Airway epithelial cell (primary cell): ENCODE measurements around the gene STARD7. TPM values are rescaled to one million over a fixed set of nuclear protein-coding genes. Genes with fewer than 3 reads are reported as not detected.

Experiments used
- total RNA-seq: library from RNA; depleted of rRNA; stranded (reverse); fragments of >200 nt; gene quantifications from 2 replicates; pipeline ENCODE4 v1.2.3, GENCODE V29; 2015

STARD7 gene
- total RNA-seq = 79.9 and 100 TPM in 2 replicates

GRCh38 chr2:96208143-96209010 is at the start of gene STARD7:
Gene STARD7, minus strand, starts transcription at chr2:96208827. Its CDS starts 393 bp downstream, at chr2:96208434.

GRCh38 chr2:96145036-96145847 is 63.4 kb downstream of the STARD7 start, which contains the start of gene DUSP2:
Gene DUSP2, minus strand, starts transcription at chr2:96145440. Its CDS starts 86 bp downstream, at chr2:96145354.

GRCh38 chr2:96138179-96139145 is 70.2 kb downstream of the STARD7 start, which contains the start of gene ASTL:
Gene ASTL, minus strand, starts transcription at chr2:96138502. Its CDS starts 66 bp downstream, at chr2:96138436.

Other genes starting within 250 kb of the STARD7 start
- 3.2 and 6.1 TPM in 2 replicates for gene ANKRD36C, start 217.0 kb downstream of the STARD7 start, total RNA-seq
- 0.63 and 1.6 TPM in 2 replicates for gene GPAT2, start 173.9 kb downstream of the STARD7 start, total RNA-seq
- gene ADRA2B, start 92.3 kb downstream of the STARD7 start, total RNA-seq = 0.09 TPM in 1 of 2 replicates, not detected in the other
- gene ASTL, start 70.3 kb downstream of the STARD7 start, total RNA-seq = 0.21 TPM in 1 of 2 replicates, not detected in the other
- gene DUSP2, start 63.4 kb downstream of the STARD7 start, total RNA-seq = 4.9 and 6.5 TPM in 2 replicates
- 20.9 and 26.5 TPM in 2 replicates for gene TMEM127, start 57.2 kb upstream of the STARD7 start, total RNA-seq
- gene CIAO1, start 57.4 kb upstream of the STARD7 start, total RNA-seq = 73.9 and 119 TPM in 2 replicates
- 56.3 and 80.8 TPM in 2 replicates for gene SNRNP200, start 96.7 kb upstream of the STARD7 start, total RNA-seq
- 0.28 and 0.99 TPM in 2 replicates for gene ITPRIPL1, start 116.5 kb upstream of the STARD7 start, total RNA-seq
- 21.4 and 25.8 TPM in 2 replicates for gene NCAPH, start 126.9 kb upstream of the STARD7 start, total RNA-seq